HG03025 (cell line): ENCODE measurements around the gene PSMA8.
"Not testable (repeated sequence)": the region's sequence is repeated elsewhere in the genome, so short reads cannot be mapped to it uniquely, and the experiment has no call there.

Source experiments
- ATAC-seq: cut with Tn5 transposase; IDR thresholded peaks from one replicate; pipeline ENCODE4 v1.9.1; 2021; ENCODE audit warnings: mild to moderate bottlenecking, moderate library complexity; ENCODE audit not compliant: unreplicated experiment, low FRiP score

PSMA8 gene

GRCh38 chr18:26228562-26229260 is 95.0 kb downstream of the PSMA8 start:
- no peak for ATAC-seq

- no peak for ATAC-seq
Measured at GRCh38 chr18:26230497-26230896, 96.8 kb downstream of the PSMA8 start.

- no peak for ATAC-seq
Measured at GRCh38 chr18:26233208-26233607, 99.5 kb downstream of the PSMA8 start.

- ATAC-seq = not testable (repeated sequence)
Measured at GRCh38 chr18:26237363-26237762, 103.7 kb downstream of the PSMA8 start.

- not testable (repeated sequence) for ATAC-seq
Measured at GRCh38 chr18:26238718-26239117, 105.0 kb downstream of the PSMA8 start.

GRCh38 chr18:26242392-26242791 is 108.7 kb downstream of the PSMA8 start:
- ATAC-seq = not testable (repeated sequence)
